ENCODE measurements around the gene PELI1. TPM values are rescaled to one million over a fixed set of nuclear protein-coding genes. Genes with fewer than 3 reads are reported as not detected.

PELI1 gene
- total and polyA plus RNA-seq, 10 donors, result 14.5 to 70.1 (median 55.7) TPM

DNA sequence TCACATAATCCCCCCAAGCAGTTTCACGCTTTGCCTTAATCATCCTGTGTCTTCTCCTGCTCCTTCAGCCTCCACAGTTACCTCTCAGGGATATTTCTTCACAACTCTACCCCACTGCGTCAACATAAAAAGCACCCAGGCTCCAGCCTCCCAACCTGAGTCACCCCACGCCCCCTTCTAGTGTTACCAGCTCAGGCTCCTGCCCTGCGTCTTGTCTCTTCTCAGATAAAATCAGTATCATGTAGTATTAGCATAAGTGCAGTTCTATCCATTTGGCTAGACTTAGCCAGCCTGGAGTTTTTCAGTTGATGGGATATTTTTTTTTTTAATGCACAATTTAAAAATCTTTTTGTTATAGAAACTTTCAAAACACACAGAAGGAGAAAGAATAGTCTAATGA lies 9.6 kb upstream of the PELI1 start:
- no peaks in the 10 kb centered on the region for H3K4me1 ChIP-seq
- no peak overlapping the region for H3K4me3 ChIP-seq
- no peaks in the 10 kb centered on the region for H3K36me3 ChIP-seq
- H3K9me3 ChIP-seq, result no peaks in the 10 kb centered on the region
- TF ChIP-seq POLR2AphosphoS5 (IDR thresholded peaks at IDR 0.05) (no peak), POLR2A (IDR thresholded peaks at IDR 0.05) (no peak)
- H3K27ac ChIP-seq, result no peak overlapping the region
- DNase-seq, result no peak
- 92 to 97% (median 94%) methylated on average over 4 of the region's 4 CpGs for WGBS, 5 donors
- intact Hi-C loops (cut with DNase I; ENCODE audit: low total_unique reads), result no loop called here
- H3K27me3 ChIP-seq (replicated peaks in 1 of 7), result no peaks in the 10 kb centered on the region

GRCh38 chr2:64151476-64151875 lies 7.3 kb upstream of the PELI1 start:
- Histone ChIP-seq H3K9me3 (no peaks in the 10 kb centered on the region), H3K27ac (no peak overlapping the region), H3K4me1 (no peaks in the 10 kb centered on the region), H3K36me3 (no peaks in the 10 kb centered on the region), H3K4me3 (no peak overlapping the region), H3K27me3 (replicated peaks in 1 of 7) (no peaks in the 10 kb centered on the region)
- no peak for DNase-seq
- intact Hi-C loops (cut with DNase I; ENCODE audit: low total_unique reads), result no loop called here
- TF ChIP-seq POLR2AphosphoS5 (IDR thresholded peaks at IDR 0.05) (no peak), POLR2A (IDR thresholded peaks at IDR 0.05) (no peak)
- TF ChIP-seq, protein P1, sequence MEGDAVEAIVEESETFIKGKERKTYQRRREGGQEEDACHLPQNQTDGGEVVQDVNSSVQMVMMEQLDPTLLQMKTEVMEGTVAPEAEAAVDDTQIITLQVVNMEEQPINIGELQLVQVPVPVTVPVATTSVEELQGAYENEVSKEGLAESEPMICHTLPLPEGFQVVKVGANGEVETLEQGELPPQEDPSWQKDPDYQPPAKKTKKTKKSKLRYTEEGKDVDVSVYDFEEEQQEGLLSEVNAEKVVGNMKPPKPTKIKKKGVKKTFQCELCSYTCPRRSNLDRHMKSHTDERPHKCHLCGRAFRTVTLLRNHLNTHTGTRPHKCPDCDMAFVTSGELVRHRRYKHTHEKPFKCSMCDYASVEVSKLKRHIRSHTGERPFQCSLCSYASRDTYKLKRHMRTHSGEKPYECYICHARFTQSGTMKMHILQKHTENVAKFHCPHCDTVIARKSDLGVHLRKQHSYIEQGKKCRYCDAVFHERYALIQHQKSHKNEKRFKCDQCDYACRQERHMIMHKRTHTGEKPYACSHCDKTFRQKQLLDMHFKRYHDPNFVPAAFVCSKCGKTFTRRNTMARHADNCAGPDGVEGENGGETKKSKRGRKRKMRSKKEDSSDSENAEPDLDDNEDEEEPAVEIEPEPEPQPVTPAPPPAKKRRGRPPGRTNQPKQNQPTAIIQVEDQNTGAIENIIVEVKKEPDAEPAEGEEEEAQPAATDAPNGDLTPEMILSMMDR (IDR thresholded peaks at IDR 0.05 in 8 of 11, conservative IDR thresholded peaks at IDR 0.05 in 3 of 11), result no peak
- 47 to 72% (median 67%) methylated on average over 1 of the region's 1 CpG for WGBS, 5 donors

DNA sequence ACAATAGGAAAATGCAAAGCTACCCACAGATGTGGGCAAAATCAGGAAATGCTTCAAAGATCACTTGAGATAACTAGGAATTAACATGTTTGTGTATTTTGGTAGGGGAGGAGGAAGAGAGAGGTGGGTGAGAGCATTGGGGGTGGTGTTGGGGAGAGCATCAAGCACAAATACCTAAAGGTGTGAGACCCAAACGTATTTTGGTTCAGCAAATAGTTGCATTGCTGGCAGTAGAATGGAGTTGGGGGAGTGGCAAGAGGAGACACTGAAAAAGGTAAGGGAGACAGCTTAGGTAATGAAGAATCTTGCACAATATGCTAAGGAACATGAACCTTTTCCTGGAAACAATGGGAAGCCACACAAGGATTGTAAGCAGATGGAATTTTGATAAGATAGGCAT lies 1.5 kb upstream of the PELI1 start:
- no peak for DNase-seq
- Histone ChIP-seq H3K9me3 (no peaks in the 10 kb centered on the region), H3K36me3 (no peaks in the 10 kb centered on the region), H3K27ac (no peak overlapping the region), H3K27me3 (replicated peaks in 1 of 7) (no peaks in the 10 kb centered on the region), H3K4me1 (peaks cover 14 to 35% (median 23%) of the 10 kb centered on the region in 6 donors), H3K4me3 (no peak overlapping the region)
- no peak for TF ChIP-seq POLR2AphosphoS5 (IDR thresholded peaks at IDR 0.05)
- TF ChIP-seq POLR2A (IDR thresholded peaks at IDR 0.05), result no peak
- TF ChIP-seq, protein P1 (IDR thresholded peaks at IDR 0.05 in 8 of 11, conservative IDR thresholded peaks at IDR 0.05 in 3 of 11), result no peak
- 51 to 64% (median 58%) methylated on average over 1 of the region's 1 CpG for WGBS, 5 donors
- intact Hi-C loops (cut with DNase I; ENCODE audit: low total_unique reads), result no loop called here

DNA sequence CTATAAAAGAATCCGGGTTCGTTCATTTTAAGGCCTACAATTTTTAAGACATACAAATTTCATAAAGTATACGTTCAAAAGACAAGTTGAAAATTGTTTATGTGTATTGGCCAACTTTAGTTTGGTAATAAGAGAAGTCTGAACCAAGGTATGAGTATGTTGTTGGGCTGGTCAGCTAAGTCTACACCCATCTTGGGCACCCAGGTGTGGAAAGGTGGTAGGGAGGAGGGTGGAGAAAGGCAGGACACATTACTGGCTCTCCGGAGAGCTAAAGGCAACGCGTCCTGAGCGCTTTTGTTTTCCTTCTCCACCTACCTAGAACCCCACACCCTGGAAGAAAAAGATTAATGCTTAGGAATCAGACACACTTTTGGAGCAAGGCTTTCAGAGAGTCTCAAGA lies 899 bp upstream of the PELI1 start:
- no peak overlapping the region for H3K4me3 ChIP-seq

More for the DNA sequence above, 899 bp upstream of the PELI1 start:
- intact Hi-C loops (cut with DNase I; ENCODE audit: low total_unique reads), result no loop called here
- TF ChIP-seq, protein P1 (IDR thresholded peaks at IDR 0.05 in 8 of 11, conservative IDR thresholded peaks at IDR 0.05 in 3 of 11), result no peak
- no peak for TF ChIP-seq POLR2A (IDR thresholded peaks at IDR 0.05)
- TF ChIP-seq POLR2AphosphoS5 (IDR thresholded peaks at IDR 0.05), result no peak
- Histone ChIP-seq H3K4me1 (peaks cover 19 to 41% (median 28%) of the 10 kb centered on the region in 6 donors), H3K27me3 (replicated peaks in 1 of 7) (no peaks in the 10 kb centered on the region), H3K27ac (no peak overlapping the region), H3K9me3 (no peaks in the 10 kb centered on the region), H3K36me3 (no peaks in the 10 kb centered on the region)
- WGBS, 5 donors, result 95 to 97% (median 95%) methylated on average over 7 of the region's 7 CpGs
- DNase-seq, result no peak

All from spleen (tissue), 11 donors.